Liver (tissue), 9 donors: ENCODE measurements around the gene ELK3. TPM values are rescaled to one million over a fixed set of nuclear protein-coding genes. Genes with fewer than 3 reads are reported as not detected.

Source experiments
- DNase-seq: peaks from one replicate; pipeline ENCODE4 v3.0.0-alpha.2; 2017; ENCODE audit warnings: low spot score
- H3K27ac ChIP-seq, 2 donors: one replicate each; pipeline ENCODE4 v1.7.0; 2013; ENCODE audit warnings: inconsistent platforms in 2 of 2, low read length in 2 of 2, control low read depth in 1 of 2, low read depth in 1 of 2, mild to moderate bottlenecking in 1 of 2
- H3K27me3 ChIP-seq, 4 donors: one replicate each; pipeline versions ENCODE4 v1.6.1 to v1.7.0; 2013; ENCODE audit warnings: low read length in 3 of 4, inconsistent platforms in 1 of 4, mild to moderate bottlenecking in 1 of 4, moderate library complexity in 1 of 4; ENCODE audit not compliant: control insufficient read depth in 4 of 4, insufficient read depth in 4 of 4
- H3K36me3 ChIP-seq, 4 donors: one replicate each; pipeline versions ENCODE4 v1.6.1 to v1.7.0; 2013; ENCODE audit warnings: low read length in 3 of 4, mild to moderate bottlenecking in 3 of 4, low read depth in 1 of 4, moderate library complexity in 1 of 4; ENCODE audit not compliant: control insufficient read depth in 4 of 4, insufficient read depth in 3 of 4
- H3K4me1 ChIP-seq, 4 donors: one replicate each; pipeline versions ENCODE4 v1.6.1 to v1.7.0; 2013; ENCODE audit warnings: low read length in 3 of 4, mild to moderate bottlenecking in 3 of 4, moderate library complexity in 1 of 4; ENCODE audit not compliant: control insufficient read depth in 4 of 4, insufficient read depth in 4 of 4
- H3K4me3 ChIP-seq, 3 donors: one replicate each; pipeline versions ENCODE4 v1.6.1 to v1.7.0; 2013; ENCODE audit warnings: low read length in 3 of 3, control low read depth in 1 of 3, low read depth in 1 of 3, mild to moderate bottlenecking in 1 of 3
- H3K9ac ChIP-seq, 2 donors: one replicate each; pipeline ENCODE4 v1.7.0; 2013; ENCODE audit warnings: low read length in 2 of 2, mild to moderate bottlenecking in 2 of 2, moderate library complexity in 2 of 2, control low read depth in 1 of 2, low read depth in 1 of 2
- H3K9me3 ChIP-seq, 4 donors: one replicate each; pipeline versions ENCODE4 v1.6.1 to v1.7.0; 2013; ENCODE audit warnings: low read length in 3 of 4; ENCODE audit not compliant: control insufficient read depth in 4 of 4
- FOXA1 ChIP-seq: IDR thresholded peaks from 2 replicates; pipeline ENCODE4 v1.6.1; 2016; ENCODE audit warnings: antibody characterized with exemption
- GABPA ChIP-seq, 2 donors: IDR thresholded peaks in 1 of 2; conservative IDR thresholded peaks in 1 of 2; 2 replicates each; pipeline ENCODE4 v1.6.1; 2016; ENCODE audit warnings: antibody characterized with exemption in 2 of 2, mild to moderate bottlenecking in 1 of 2, moderate library complexity in 1 of 2
- HNF4A ChIP-seq, 2 donors: conservative IDR thresholded peaks; 2 replicates each; pipeline ENCODE4 v1.6.1; 2016; ENCODE audit warnings: antibody characterized with exemption in 2 of 2, mild to moderate bottlenecking in 2 of 2
- JUND ChIP-seq, 2 donors: IDR thresholded peaks; 2 replicates each; pipeline ENCODE4 v1.6.1; 2016; ENCODE audit warnings: antibody characterized with exemption in 2 of 2
- NR2F2 ChIP-seq: IDR thresholded peaks from 2 replicates; pipeline ENCODE4 v1.6.1; 2016; ENCODE audit warnings: antibody characterized with exemption
- RXRA ChIP-seq, 2 donors: IDR thresholded peaks; 2 replicates each; pipeline ENCODE4 v1.6.1; 2017 to 2018; ENCODE audit warnings: antibody characterized with exemption in 2 of 2, mild to moderate bottlenecking in 1 of 2
- SP1 ChIP-seq: IDR thresholded peaks from 2 replicates; pipeline ENCODE4 v1.6.1; 2018; ENCODE audit warnings: antibody characterized with exemption, mild to moderate bottlenecking
- WGBS: extraction: QIAGEN DNeasy Blood & Tissue Kit; methylation state at CpG from one replicate; pipeline ENCODE4 v1.1.7; 2013; 5-methylcytosine and 5-hydroxymethylcytosine counted together
- polyA plus RNA-seq, 2 donors: library from polyadenylated mRNA; stranded (reverse) in 1 of 2; unstranded in 1 of 2; fragments of 200-250 nt in 1 of 2; fragments of >200 nt in 1 of 2; fragmentation: Nextera tagmentation in 1 of 2; extraction: Ambion mirVana in 1 of 2; gene quantifications; one replicate each; pipeline versions ENCODE4 v1.2.1 to v1.2.3, GENCODE V29; 2013 to 2015
- total RNA-seq, 2 donors: library from RNA; depleted of rRNA; stranded (reverse); fragments of >200 nt; gene quantifications; one replicate each; pipeline ENCODE4 v1.2.3, GENCODE V29; 2014
- TF ChIP-seq, protein P1 (sequence below): fragments of 150-350 bp; IDR thresholded peaks from 2 replicates; pipeline ENCODE4 v1.5.1; 2017; ENCODE audit warnings: improper control_type of control experiment, low read depth, low read length; ENCODE audit not compliant: missing input control
- TF ChIP-seq, protein P2 (sequence below): IDR thresholded peaks from 2 replicates; pipeline ENCODE4 v1.6.1; 2016; ENCODE audit warnings: antibody characterized with exemption, mild to moderate bottlenecking
- TF ChIP-seq, protein P3 (sequence below): IDR thresholded peaks from 2 replicates; pipeline ENCODE4 v1.6.1; 2016; ENCODE audit warnings: antibody characterized with exemption
- TF ChIP-seq, protein P4 (sequence below): IDR thresholded peaks from 2 replicates; pipeline ENCODE4 v1.6.1; 2016; ENCODE audit warnings: antibody characterized with exemption
- TF ChIP-seq, protein P5 (sequence below): IDR thresholded peaks from 2 replicates; pipeline ENCODE4 v1.6.1; 2016; ENCODE audit warnings: antibody characterized with exemption
- donor health status: healthy.
- donor health status: healthy.
- donor health status: healthy.
- donor health status: healthy.
- donor health status: healthy.

Gene ELK3
- total and polyA plus RNA-seq, 4 donors = 3.7 to 5.2 (median 4.5) TPM

DNA sequence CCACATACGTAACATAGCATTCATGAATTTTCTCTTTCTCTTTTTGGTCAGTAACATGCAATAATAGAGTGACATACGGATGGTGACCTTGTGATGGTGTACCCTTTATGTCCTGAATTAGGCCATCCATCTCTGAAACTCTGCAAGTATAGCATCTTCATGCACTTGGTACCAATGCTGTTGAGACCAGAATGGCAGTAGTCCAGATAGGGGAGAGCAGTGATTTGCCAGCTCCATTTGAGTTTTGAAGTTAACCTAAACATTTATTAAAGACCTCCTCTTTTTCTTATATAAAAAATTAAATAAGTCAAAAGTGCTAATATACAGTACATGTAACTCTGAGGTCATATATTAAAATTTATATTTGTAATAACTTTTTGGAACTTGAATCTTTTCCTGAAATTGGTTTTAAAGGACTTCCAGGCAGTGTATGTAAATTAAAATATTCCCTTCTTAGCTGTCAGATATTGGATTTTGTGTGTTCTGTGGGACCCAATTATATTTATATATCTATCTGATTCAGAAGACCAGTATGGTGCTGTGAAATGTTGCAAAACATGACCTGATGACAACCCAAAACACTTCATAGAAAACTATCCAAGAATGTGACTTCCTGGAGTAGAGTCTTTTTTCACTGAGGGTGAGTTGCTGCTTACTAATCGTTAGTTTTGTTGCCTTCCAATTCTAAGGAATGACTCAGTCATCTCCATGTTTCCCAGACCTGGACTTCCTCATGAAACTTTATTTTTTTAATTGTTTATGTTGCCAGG, 3.5 kb downstream of the ELK3 start:
- Histone ChIP-seq H3K36me3 (no peaks in the 10 kb centered on the region), H3K4me3 (no peak overlapping the region), H3K27me3 (no peaks in the 10 kb centered on the region), H3K9me3 (no peaks in the 10 kb centered on the region), H3K4me1 (peaks cover 0 to 8% (median 5%) of the 10 kb centered on the region in 4 donors), H3K27ac (no peak overlapping the region), H3K9ac (no peak overlapping the region)
- 47% methylated on average over 3 of the region's 3 CpGs for WGBS
- no peak for TF ChIP-seq GABPA (IDR thresholded peaks at IDR 0.05 in 1 of 2, conservative IDR thresholded peaks at IDR 0.05 in 1 of 2)
- no peak for TF ChIP-seq RXRA (IDR thresholded peaks at IDR 0.05)
- TF ChIP-seq SP1 = no peak
- TF ChIP-seq, protein P1, sequence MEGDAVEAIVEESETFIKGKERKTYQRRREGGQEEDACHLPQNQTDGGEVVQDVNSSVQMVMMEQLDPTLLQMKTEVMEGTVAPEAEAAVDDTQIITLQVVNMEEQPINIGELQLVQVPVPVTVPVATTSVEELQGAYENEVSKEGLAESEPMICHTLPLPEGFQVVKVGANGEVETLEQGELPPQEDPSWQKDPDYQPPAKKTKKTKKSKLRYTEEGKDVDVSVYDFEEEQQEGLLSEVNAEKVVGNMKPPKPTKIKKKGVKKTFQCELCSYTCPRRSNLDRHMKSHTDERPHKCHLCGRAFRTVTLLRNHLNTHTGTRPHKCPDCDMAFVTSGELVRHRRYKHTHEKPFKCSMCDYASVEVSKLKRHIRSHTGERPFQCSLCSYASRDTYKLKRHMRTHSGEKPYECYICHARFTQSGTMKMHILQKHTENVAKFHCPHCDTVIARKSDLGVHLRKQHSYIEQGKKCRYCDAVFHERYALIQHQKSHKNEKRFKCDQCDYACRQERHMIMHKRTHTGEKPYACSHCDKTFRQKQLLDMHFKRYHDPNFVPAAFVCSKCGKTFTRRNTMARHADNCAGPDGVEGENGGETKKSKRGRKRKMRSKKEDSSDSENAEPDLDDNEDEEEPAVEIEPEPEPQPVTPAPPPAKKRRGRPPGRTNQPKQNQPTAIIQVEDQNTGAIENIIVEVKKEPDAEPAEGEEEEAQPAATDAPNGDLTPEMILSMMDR = no peak
- no peak for TF ChIP-seq HNF4A (conservative IDR thresholded peaks at IDR 0.05)
- TF ChIP-seq, protein P2, sequence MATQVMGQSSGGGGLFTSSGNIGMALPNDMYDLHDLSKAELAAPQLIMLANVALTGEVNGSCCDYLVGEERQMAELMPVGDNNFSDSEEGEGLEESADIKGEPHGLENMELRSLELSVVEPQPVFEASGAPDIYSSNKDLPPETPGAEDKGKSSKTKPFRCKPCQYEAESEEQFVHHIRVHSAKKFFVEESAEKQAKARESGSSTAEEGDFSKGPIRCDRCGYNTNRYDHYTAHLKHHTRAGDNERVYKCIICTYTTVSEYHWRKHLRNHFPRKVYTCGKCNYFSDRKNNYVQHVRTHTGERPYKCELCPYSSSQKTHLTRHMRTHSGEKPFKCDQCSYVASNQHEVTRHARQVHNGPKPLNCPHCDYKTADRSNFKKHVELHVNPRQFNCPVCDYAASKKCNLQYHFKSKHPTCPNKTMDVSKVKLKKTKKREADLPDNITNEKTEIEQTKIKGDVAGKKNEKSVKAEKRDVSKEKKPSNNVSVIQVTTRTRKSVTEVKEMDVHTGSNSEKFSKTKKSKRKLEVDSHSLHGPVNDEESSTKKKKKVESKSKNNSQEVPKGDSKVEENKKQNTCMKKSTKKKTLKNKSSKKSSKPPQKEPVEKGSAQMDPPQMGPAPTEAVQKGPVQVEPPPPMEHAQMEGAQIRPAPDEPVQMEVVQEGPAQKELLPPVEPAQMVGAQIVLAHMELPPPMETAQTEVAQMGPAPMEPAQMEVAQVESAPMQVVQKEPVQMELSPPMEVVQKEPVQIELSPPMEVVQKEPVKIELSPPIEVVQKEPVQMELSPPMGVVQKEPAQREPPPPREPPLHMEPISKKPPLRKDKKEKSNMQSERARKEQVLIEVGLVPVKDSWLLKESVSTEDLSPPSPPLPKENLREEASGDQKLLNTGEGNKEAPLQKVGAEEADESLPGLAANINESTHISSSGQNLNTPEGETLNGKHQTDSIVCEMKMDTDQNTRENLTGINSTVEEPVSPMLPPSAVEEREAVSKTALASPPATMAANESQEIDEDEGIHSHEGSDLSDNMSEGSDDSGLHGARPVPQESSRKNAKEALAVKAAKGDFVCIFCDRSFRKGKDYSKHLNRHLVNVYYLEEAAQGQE = no peak
- TF ChIP-seq JUND (IDR thresholded peaks at IDR 0.05) = no peak
- TF ChIP-seq, protein P3, sequence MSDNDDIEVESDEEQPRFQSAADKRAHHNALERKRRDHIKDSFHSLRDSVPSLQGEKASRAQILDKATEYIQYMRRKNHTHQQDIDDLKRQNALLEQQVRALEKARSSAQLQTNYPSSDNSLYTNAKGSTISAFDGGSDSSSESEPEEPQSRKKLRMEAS = no peak
- TF ChIP-seq FOXA1 = no peak
- no peak for DNase-seq

DNA sequence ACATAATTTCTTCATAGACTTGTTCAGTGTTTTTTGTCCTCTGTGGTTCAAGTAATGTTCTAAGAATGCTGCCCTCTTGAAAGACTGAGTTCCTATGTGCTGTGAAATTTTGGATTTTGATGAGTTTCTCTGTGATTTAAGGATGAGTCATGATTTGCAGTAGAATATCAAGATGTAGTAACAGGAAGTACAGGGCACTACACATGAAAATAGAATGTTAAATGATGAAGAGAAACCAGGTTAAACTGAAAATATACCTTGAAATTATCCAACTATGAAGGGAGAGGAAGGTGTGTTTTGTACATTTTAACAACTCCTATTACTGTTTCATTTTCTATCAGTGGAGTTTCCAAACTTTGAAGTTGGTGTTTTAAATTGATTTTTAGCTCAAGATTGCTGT, 4.8 kb downstream of the ELK3 start:
- Histone ChIP-seq H3K9ac (no peak overlapping the region), H3K36me3 (no peaks in the 10 kb centered on the region), H3K9me3 (no peaks in the 10 kb centered on the region), H3K27ac (no peak overlapping the region), H3K27me3 (no peaks in the 10 kb centered on the region), H3K4me3 (no peak overlapping the region), H3K4me1 (peaks cover 0 to 8% (median 3%) of the 10 kb centered on the region in 4 donors)
- TF ChIP-seq NR2F2 (no peak), RXRA (IDR thresholded peaks at IDR 0.05) (no peak), JUND (IDR thresholded peaks at IDR 0.05) (no peak), SP1 (no peak)
- TF ChIP-seq, protein P4, sequence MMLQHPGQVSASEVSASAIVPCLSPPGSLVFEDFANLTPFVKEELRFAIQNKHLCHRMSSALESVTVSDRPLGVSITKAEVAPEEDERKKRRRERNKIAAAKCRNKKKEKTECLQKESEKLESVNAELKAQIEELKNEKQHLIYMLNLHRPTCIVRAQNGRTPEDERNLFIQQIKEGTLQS = no peak
- TF ChIP-seq, protein P2 = no peak
- TF ChIP-seq, protein P5, sequence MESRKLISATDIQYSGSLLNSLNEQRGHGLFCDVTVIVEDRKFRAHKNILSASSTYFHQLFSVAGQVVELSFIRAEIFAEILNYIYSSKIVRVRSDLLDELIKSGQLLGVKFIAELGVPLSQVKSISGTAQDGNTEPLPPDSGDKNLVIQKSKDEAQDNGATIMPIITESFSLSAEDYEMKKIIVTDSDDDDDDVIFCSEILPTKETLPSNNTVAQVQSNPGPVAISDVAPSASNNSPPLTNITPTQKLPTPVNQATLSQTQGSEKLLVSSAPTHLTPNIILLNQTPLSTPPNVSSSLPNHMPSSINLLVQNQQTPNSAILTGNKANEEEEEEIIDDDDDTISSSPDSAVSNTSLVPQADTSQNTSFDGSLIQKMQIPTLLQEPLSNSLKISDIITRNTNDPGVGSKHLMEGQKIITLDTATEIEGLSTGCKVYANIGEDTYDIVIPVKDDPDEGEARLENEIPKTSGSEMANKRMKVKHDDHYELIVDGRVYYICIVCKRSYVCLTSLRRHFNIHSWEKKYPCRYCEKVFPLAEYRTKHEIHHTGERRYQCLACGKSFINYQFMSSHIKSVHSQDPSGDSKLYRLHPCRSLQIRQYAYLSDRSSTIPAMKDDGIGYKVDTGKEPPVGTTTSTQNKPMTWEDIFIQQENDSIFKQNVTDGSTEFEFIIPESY = no peak
- no peak for DNase-seq
